Spleen (tissue), 7 donors: ENCODE results near the gene PMPCA.

ENCODE experiments used
- CTCF ChIP-seq, 11 experiments: fragments of 200-600 bp in 7 of 11; fragments of 450-650 bp in 4 of 11; sonication (generic) in 4 of 11; IDR thresholded peaks in 8 of 11; conservative IDR thresholded peaks in 3 of 11; 1 replicate in 7 of 11; 2 replicates in 4 of 11; pipeline versions ENCODE4 v1.4.0 to v1.8.0; 2016 to 2021; ENCODE audit warnings: antibody characterized with exemption in 11 of 11, inconsistent platforms in 4 of 11, mild to moderate bottlenecking in 1 of 11
- POLR2A ChIP-seq, 3 donors: fragments of 450-650 bp; IDR thresholded peaks; one replicate each; pipeline ENCODE4 v1.5.1; 2017; ENCODE audit warnings: antibody characterized with exemption in 3 of 3, mild to moderate bottlenecking in 1 of 3
- POLR2AphosphoS5 ChIP-seq, 3 donors: sonication (generic); formaldehyde crosslinking; IDR thresholded peaks; one replicate each; pipeline ENCODE4 v1.5.1; 2017; ENCODE audit warnings: antibody characterized with exemption in 3 of 3
- donor health status: DM: no; HTN: no; CAD: no; lungs with moderate emphysema.
- donor health status: DM: no; HTN: no; CAD: no.
- donor health status: DM: no; HTN: no; CAD: no.

GRCh38 chr9:136467766-136468165, 57.3 kb downstream of the PMPCA start:
- TF ChIP-seq POLR2A (IDR thresholded peaks at IDR 0.05), result no peak
- no peak for TF ChIP-seq CTCF (IDR thresholded peaks at IDR 0.05 in 8 of 11, conservative IDR thresholded peaks at IDR 0.05 in 3 of 11)
- peak in 1 of 3 donors; percentile 56 for TF ChIP-seq POLR2AphosphoS5 (IDR thresholded peaks at IDR 0.05)
